Suprapubic skin (tissue), 4 donors: ENCODE results near the gene SH3PXD2B. TPM values are rescaled to one million over a fixed set of nuclear protein-coding genes. Genes with fewer than 3 reads are reported as not detected.

ENCODE experiments used
- DNase-seq, 2 donors: peaks; one replicate each; pipeline ENCODE4 v3.0.0-alpha.2; 2019; ENCODE audit warnings: low spot score in 2 of 2
- H3K27ac ChIP-seq: fragments of 200-600 bp; sonication (generic); one replicate; pipeline ENCODE4 v1.5.1; 2019
- H3K27me3 ChIP-seq: fragments of 200-600 bp; sonication (generic); one replicate; pipeline ENCODE4 v1.5.1; 2019
- H3K36me3 ChIP-seq: fragments of 200-600 bp; sonication (generic); one replicate; pipeline ENCODE4 v1.5.1; 2019
- H3K4me1 ChIP-seq: fragments of 200-600 bp; sonication (generic); one replicate; pipeline ENCODE4 v1.5.1; 2019
- H3K4me3 ChIP-seq: fragments of 200-600 bp; sonication (generic); one replicate; pipeline ENCODE4 v1.5.1; 2019; ENCODE audit warnings: mild to moderate bottlenecking
- H3K9me3 ChIP-seq: fragments of 200-600 bp; sonication (generic); one replicate; pipeline ENCODE4 v1.5.1; 2019
- EP300 ChIP-seq: sonication (generic); formaldehyde crosslinking; IDR thresholded peaks from one replicate; pipeline ENCODE4 v1.6.1; 2017; ENCODE audit warnings: antibody characterized with exemption
- POLR2A ChIP-seq, 2 donors: fragments of 450-650 bp; IDR thresholded peaks; one replicate each; pipeline ENCODE4 v1.6.1; 2017; ENCODE audit warnings: antibody characterized with exemption in 2 of 2, mild to moderate bottlenecking in 2 of 2, moderate library complexity in 2 of 2
- POLR2AphosphoS5 ChIP-seq, 3 donors: sonication (generic); formaldehyde crosslinking; IDR thresholded peaks; one replicate each; pipeline ENCODE4 v1.6.1; 2017; ENCODE audit warnings: antibody characterized with exemption in 3 of 3
- WGBS: methylation state at CpG from one replicate; pipeline ENCODE4 v1.1.5; 2018; 5-methylcytosine and 5-hydroxymethylcytosine counted together
- total RNA-seq, 4 donors: library from RNA; depleted of rRNA; stranded (reverse); fragments of >200 nt; gene quantifications; one replicate each; pipeline ENCODE4 v1.1.0, GENCODE V29; 2016
- TF ChIP-seq, protein P1 (sequence below), 2 donors: fragments of 200-600 bp in 1 of 2; fragments of 450-650 bp in 1 of 2; sonication (generic) in 1 of 2; IDR thresholded peaks; one replicate each; pipeline ENCODE4 v1.5.1; 2016 to 2019; ENCODE audit warnings: antibody characterized with exemption in 2 of 2, mild to moderate bottlenecking in 1 of 2, moderate library complexity in 1 of 2

SH3PXD2B gene
- total RNA-seq, 4 donors from 2014 or later = 29.1 to 42.1 (median 31.3) TPM

DNA sequence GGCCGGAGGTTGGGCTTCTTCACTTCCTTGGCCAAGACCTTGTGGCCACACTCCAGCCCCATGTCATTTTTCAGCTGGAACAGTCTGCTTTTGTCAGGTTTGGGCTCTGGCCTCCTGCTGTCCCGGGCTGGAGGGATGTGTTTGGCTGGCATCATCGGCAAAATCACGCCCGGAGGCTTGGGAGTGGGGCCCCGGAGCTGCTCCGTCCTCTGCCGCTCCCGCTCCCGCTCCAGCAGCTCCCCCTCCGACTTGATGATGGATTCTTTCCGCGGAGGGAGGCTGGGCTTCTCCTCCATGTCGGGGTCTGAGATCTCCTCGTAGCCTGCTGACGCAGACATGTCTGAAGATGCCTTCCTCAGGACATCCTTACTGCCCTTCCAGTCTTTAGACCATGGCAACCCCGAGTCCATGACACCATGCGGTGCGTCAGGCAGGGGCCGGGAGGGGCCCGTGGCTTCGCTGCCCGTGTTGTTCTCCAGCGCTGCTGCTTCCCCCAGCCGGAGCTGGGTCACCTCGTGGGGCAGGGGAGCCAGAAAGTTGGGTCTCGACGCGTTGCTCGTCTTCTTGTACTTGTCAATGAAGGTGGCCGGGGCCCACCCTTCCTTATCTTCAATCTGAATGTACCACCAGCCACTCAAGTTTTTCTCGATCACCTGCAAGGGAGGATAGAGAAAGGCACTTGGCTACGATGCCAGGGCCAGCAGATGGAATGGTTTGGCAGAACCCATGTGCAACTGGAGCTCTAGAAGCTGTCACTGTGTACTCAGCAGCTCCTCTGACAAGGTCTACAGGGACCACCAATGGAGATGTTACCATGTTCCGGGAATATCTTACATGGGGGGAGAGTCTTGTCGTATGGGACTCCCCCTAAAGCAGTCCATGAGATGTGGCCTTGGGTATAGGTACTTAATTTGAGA is 114.8 kb downstream of the SH3PXD2B start:
- 83% methylated on average over 32 of the region's 35 CpGs for WGBS
- Histone ChIP-seq H3K27ac (no peak overlapping the region), H3K4me1 (no peaks in the 10 kb centered on the region), H3K4me3 (no peak overlapping the region), H3K9me3 (no peaks in the 10 kb centered on the region), H3K27me3 (no peaks in the 10 kb centered on the region), H3K36me3 (peaks cover 79% of the 10 kb centered on the region)
- no peak for TF ChIP-seq POLR2A (IDR thresholded peaks at IDR 0.05)
- no peak for DNase-seq

DNA sequence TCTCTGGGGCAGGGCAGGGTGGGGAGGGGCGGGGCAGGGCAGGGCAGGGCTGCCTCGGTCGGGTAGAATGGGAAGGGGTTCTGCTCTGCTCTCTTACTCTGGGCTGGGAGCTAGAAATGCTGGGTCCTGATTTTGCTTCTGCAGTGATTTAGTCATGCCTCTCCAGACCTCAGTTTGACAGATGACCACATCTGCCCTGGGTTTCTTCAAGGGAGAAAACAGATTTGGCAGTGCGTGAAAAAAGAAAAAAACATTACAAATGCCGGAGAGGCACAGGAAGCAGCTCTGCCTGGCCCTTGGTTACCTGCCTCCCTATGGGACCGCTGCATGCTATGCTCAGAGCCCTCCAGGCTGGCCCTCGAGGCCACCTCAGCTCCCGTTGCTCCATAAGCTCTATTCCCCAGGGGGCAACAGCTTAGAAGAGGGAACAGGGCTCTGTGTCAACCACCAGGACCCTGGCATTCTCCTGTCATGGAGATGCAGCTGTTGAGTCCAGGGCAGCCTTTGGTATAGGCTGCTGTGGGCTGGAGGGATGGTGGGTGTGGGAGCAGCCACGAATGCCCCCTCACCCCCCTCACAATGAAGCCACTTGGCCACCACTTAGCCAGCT is 117.5 kb downstream of the SH3PXD2B start:
- no peak for TF ChIP-seq POLR2AphosphoS5 (IDR thresholded peaks at IDR 0.05)
- no peak for TF ChIP-seq POLR2A (IDR thresholded peaks at IDR 0.05)
- TF ChIP-seq, protein P1, sequence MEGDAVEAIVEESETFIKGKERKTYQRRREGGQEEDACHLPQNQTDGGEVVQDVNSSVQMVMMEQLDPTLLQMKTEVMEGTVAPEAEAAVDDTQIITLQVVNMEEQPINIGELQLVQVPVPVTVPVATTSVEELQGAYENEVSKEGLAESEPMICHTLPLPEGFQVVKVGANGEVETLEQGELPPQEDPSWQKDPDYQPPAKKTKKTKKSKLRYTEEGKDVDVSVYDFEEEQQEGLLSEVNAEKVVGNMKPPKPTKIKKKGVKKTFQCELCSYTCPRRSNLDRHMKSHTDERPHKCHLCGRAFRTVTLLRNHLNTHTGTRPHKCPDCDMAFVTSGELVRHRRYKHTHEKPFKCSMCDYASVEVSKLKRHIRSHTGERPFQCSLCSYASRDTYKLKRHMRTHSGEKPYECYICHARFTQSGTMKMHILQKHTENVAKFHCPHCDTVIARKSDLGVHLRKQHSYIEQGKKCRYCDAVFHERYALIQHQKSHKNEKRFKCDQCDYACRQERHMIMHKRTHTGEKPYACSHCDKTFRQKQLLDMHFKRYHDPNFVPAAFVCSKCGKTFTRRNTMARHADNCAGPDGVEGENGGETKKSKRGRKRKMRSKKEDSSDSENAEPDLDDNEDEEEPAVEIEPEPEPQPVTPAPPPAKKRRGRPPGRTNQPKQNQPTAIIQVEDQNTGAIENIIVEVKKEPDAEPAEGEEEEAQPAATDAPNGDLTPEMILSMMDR (IDR thresholded peaks at IDR 0.05) = no peak
- TF ChIP-seq EP300 = no peak
- WGBS = 79% methylated on average over 9 of the region's 9 CpGs
- Histone ChIP-seq H3K36me3 (peaks cover 63% of the 10 kb centered on the region), H3K4me3 (no peak overlapping the region), H3K27ac (no peak overlapping the region), H3K9me3 (no peaks in the 10 kb centered on the region), H3K4me1 (no peaks in the 10 kb centered on the region), H3K27me3 (no peaks in the 10 kb centered on the region)
- DNase-seq = no peak

DNA sequence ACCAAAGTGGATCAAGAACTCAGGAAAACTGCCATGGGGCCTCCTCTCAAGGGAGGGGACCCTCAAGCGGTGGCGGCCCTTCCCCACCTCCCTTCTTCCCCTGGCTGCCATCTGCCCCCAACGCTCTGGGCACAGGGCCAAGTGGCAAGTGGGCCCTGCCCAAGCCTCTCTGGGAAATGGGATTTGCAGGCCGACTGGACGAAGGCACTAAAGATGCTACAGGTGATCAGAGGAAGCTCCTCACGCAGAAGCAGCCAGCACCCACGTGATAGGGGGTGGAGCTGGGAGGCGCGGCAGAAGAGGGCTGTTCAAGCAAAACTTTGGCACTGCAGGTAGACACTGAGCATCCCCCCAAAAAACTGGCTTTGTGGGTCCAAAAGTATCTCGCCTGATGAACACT is 118.1 kb downstream of the SH3PXD2B start:
- TF ChIP-seq EP300 = no peak
- no peak for TF ChIP-seq POLR2AphosphoS5 (IDR thresholded peaks at IDR 0.05)
- no peak for TF ChIP-seq POLR2A (IDR thresholded peaks at IDR 0.05)
- TF ChIP-seq, protein P1 (IDR thresholded peaks at IDR 0.05) = no peak
- Histone ChIP-seq H3K36me3 (peaks cover 58% of the 10 kb centered on the region), H3K27ac (no peak overlapping the region), H3K9me3 (no peaks in the 10 kb centered on the region), H3K27me3 (no peaks in the 10 kb centered on the region), H3K4me3 (no peak overlapping the region), H3K4me1 (no peaks in the 10 kb centered on the region)
- no peak for DNase-seq
- 70% methylated on average over 8 of the region's 10 CpGs for WGBS

DNA sequence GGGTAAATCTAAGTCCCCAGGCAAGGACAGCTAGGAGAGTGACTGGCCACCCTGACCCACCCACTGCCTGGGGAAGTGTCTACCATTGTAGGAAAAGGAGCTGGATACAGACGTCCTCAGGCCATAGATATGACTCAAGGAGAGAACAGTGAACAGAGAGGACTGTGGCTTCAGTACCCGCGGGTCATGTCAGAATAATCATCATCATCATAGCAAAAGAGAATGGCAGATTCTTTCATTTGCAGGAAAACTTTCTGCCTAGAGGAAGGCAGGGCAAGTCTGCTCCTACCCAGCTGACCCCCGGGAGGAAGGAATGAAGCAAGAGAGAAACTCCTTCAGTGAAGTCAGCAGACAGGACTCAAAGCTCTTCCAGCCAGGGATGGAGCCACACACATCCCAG is 118.6 kb downstream of the SH3PXD2B start:
- no peaks in the 10 kb centered on the region for H3K4me1 ChIP-seq
- H3K27ac ChIP-seq = no peak overlapping the region
- no peak for TF ChIP-seq EP300
- TF ChIP-seq, protein P1 (IDR thresholded peaks at IDR 0.05) = no peak
- TF ChIP-seq POLR2AphosphoS5 (IDR thresholded peaks at IDR 0.05) = no peak
- H3K36me3 ChIP-seq = peaks cover 52% of the 10 kb centered on the region
- no peaks in the 10 kb centered on the region for H3K27me3 ChIP-seq
- no peaks in the 10 kb centered on the region for H3K9me3 ChIP-seq
- no peak overlapping the region for H3K4me3 ChIP-seq
- WGBS = 83% methylated on average over 4 of the region's 4 CpGs
- DNase-seq = no peak

DNA sequence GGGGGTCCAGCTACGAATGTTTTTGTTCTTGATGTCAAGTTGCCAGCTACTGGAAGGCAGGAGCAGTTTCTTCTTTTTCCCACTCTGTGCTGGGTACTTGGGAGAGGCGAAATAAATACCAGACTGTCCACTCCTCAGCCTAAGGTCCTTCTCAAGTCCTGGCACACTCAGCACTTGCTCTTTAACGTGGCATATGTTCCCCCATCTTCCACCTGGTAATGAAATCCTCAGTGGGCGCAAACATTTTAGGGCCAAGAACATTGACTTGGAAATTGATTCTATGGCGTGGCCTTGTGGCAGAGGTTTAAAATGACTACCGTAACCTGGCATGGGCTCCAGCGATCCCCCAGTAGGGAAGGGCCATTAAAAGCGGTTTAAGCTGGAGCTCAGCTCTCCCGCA is 119.7 kb downstream of the SH3PXD2B start:
- Histone ChIP-seq H3K27ac (no peak overlapping the region), H3K27me3 (no peaks in the 10 kb centered on the region), H3K36me3 (peaks cover 42% of the 10 kb centered on the region), H3K4me1 (no peaks in the 10 kb centered on the region), H3K4me3 (no peak overlapping the region), H3K9me3 (no peaks in the 10 kb centered on the region)
- no peak for DNase-seq
- 92% methylated on average over 9 of the region's 9 CpGs for WGBS
- TF ChIP-seq, protein P1 (IDR thresholded peaks at IDR 0.05) = no peak
- TF ChIP-seq EP300 = no peak
- TF ChIP-seq POLR2A (IDR thresholded peaks at IDR 0.05) = no peak
- no peak for TF ChIP-seq POLR2AphosphoS5 (IDR thresholded peaks at IDR 0.05)
